ENCODE measurements around the gene TNFSF15.

DNA sequence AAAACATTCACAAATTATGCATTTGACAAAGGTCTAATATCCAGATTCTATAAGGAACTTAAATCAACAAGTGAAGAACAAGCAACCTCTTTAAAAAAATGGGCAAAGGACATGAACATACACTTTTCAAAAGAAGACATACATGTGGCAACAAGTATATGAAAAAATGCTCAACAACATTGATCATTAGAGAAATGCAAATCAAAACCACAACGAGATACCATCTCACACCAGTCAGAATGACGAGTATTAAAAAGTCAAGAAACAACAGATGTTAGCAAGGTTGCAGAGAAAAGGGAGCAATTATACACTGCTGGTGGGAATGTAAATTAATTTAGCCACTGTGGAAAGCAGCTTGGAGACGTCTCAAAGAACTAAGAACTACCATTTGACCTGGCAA lies 38.9 kb upstream of the TNFSF15 start:
- TF ChIP-seq, protein P1, sequence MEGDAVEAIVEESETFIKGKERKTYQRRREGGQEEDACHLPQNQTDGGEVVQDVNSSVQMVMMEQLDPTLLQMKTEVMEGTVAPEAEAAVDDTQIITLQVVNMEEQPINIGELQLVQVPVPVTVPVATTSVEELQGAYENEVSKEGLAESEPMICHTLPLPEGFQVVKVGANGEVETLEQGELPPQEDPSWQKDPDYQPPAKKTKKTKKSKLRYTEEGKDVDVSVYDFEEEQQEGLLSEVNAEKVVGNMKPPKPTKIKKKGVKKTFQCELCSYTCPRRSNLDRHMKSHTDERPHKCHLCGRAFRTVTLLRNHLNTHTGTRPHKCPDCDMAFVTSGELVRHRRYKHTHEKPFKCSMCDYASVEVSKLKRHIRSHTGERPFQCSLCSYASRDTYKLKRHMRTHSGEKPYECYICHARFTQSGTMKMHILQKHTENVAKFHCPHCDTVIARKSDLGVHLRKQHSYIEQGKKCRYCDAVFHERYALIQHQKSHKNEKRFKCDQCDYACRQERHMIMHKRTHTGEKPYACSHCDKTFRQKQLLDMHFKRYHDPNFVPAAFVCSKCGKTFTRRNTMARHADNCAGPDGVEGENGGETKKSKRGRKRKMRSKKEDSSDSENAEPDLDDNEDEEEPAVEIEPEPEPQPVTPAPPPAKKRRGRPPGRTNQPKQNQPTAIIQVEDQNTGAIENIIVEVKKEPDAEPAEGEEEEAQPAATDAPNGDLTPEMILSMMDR (conservative IDR thresholded peaks at IDR 0.05 in 1 of 2, IDR thresholded peaks at IDR 0.05 in 1 of 2; ENCODE audit: extremely low read depth in 1 of 2, insufficient read depth in 1 of 2, low read depth in 1 of 2, low read length in 2 of 2): no peak
- no peak for TF ChIP-seq EZH2 (IDR thresholded peaks at IDR 0.05; ENCODE audit: borderline replicate concordance, low read length)

All from mammary epithelial cell (primary cell).